HCT116 (cell line): ENCODE measurements around the gene OCA2. TPM values are rescaled to one million over a fixed set of nuclear protein-coding genes. Genes with fewer than 3 reads are reported as not detected.

Source experiments
- ATAC-seq: fragments of 200-7000 bp; cut with Tn5 transposase; 2 replicates; pipeline ENCODE4 v1.9.1; 2020; ENCODE audit warnings: mild to moderate bottlenecking, moderate library complexity
- BruUV-seq: library from RNA; stranded (reverse); fragments of 400-500 nt; replicated peaks from 2 replicates; lab custom pipeline; 2021; lab: Mats Ljungman, UMichigan
- CTCF ChIA-PET: fragments of 300-600 bp; sonication (Branson Sonifier 250); formaldehyde crosslinking; loops from one replicate; lab custom pipeline; 2021; ENCODE audit warnings: antibody characterized with exemption; lab: Charles Lee
- POLR2A ChIA-PET: fragments of 300-600, 350-600 bp; sonication (Branson Sonifier 250); formaldehyde crosslinking; loops from one replicate; lab custom pipeline; 2021; ENCODE audit warnings: antibody characterized with exemption; lab: Charles Lee
- RAD21 ChIA-PET, 2 experiments: fragments of 300-600 bp; sonication (Branson Sonifier 250); formaldehyde crosslinking; loops; one replicate each; lab custom pipeline; 2023; ENCODE audit warnings: low total read pairs in 2 of 2; ENCODE audit not compliant: uncharacterized antibody in 2 of 2, unreplicated experiment in 2 of 2, low non-redundant PET in 1 of 2; lab: Charles Lee
- DNase-seq: peaks from one replicate; pipeline ENCODE4 v3.0.0-alpha.2; 2010; ENCODE audit warnings: low read depth, low spot score
- H2AFZ ChIP-seq: fragments of 200-600 bp; shearing (Covaris generic), sonication (generic); 2 replicates; pipeline ENCODE4 v1.6.1; 2017; ENCODE audit warnings: low read depth, mixed run types, mixed read lengths, antibody characterized with exemption, low read length; ENCODE audit not compliant: poor library complexity, severe bottlenecking
- H3K27ac ChIP-seq: 2 replicates; pipeline ENCODE4 v1.5.1; 2012; ENCODE audit warnings: low read depth, low read length
- H3K27me3 ChIP-seq: fragments of 200-600 bp; sonication (generic); 2 replicates; pipeline ENCODE4 v1.6.1; 2016; ENCODE audit warnings: mixed run types, low read length, mixed read lengths; ENCODE audit not compliant: insufficient read depth
- H3K36me3 ChIP-seq, 2 experiments: fragments of 200-500 bp in 1 of 2; fragments of 200-600 bp in 1 of 2; sonication (Bioruptor generic) in 1 of 2; sonication (generic) in 1 of 2; 2 replicates each; pipeline versions ENCODE4 v1.5.1 to v1.6.1; 2014 to 2016; ENCODE audit warnings: low read length in 2 of 2, inconsistent platforms in 1 of 2, mixed read lengths in 1 of 2, mixed run types in 1 of 2; ENCODE audit not compliant: insufficient read depth in 2 of 2, control insufficient read depth in 1 of 2
- H3K4me1 ChIP-seq, 2 experiments: fragments of 200-600 bp in 1 of 2; sonication (generic) in 1 of 2; 2 replicates each; pipeline versions ENCODE4 v1.5.1 to v1.6.1; 2012 to 2017; ENCODE audit warnings: low read length in 2 of 2, inconsistent platforms in 1 of 2, mild to moderate bottlenecking in 1 of 2, mixed read lengths in 1 of 2, mixed run types in 1 of 2, moderate library complexity in 1 of 2; ENCODE audit not compliant: insufficient read depth in 2 of 2, control insufficient read depth in 1 of 2
- H3K4me2 ChIP-seq: fragments of 200-600 bp; sonication (generic); 2 replicates; pipeline ENCODE4 v1.6.1; 2017; ENCODE audit warnings: mixed run types, low read length, mixed read lengths
- H3K4me3 ChIP-seq, 2 experiments: fragments of 200-600 bp in 1 of 2; sonication (generic) in 1 of 2; replicated peaks in 1 of 2; 2 replicates each; pipeline ENCODE4 v1.5.1; 2011 to 2016; ENCODE audit warnings: low read length in 2 of 2, control low read depth in 1 of 2, low read depth in 1 of 2, mild to moderate bottlenecking in 1 of 2, mixed read lengths in 1 of 2, mixed run types in 1 of 2
- H3K79me2 ChIP-seq: fragments of 200-600 bp; sonication (generic); 2 replicates; pipeline ENCODE4 v1.6.1; 2017; ENCODE audit warnings: mild to moderate bottlenecking, mixed run types, low read length, moderate library complexity, mixed read lengths; ENCODE audit not compliant: insufficient read depth
- H3K9ac ChIP-seq: fragments of 200-600 bp; sonication (generic); 2 replicates; pipeline ENCODE4 v1.6.1; 2016; ENCODE audit warnings: low read length, mixed read lengths
- H3K9me2 ChIP-seq: fragments of 200-600 bp; sonication (generic), shearing (Covaris generic); 2 replicates; pipeline ENCODE4 v1.6.1; 2017; ENCODE audit warnings: mixed run types, mild to moderate bottlenecking, moderate library complexity; ENCODE audit not compliant: insufficient read depth
- H3K9me3 ChIP-seq, 2 experiments: fragments of 200-500 bp in 1 of 2; fragments of 200-600 bp in 1 of 2; sonication (Bioruptor generic) in 1 of 2; sonication (generic) in 1 of 2; 2 replicates each; pipeline ENCODE4 v1.6.1; 2014 to 2017; ENCODE audit warnings: low read length in 2 of 2, mixed read lengths in 2 of 2, inconsistent platforms in 1 of 2, low read depth in 1 of 2, mild to moderate bottlenecking in 1 of 2, mixed run types in 1 of 2, moderate library complexity in 1 of 2; ENCODE audit not compliant: control insufficient read depth in 1 of 2, insufficient read depth in 1 of 2
- H4K20me1 ChIP-seq: fragments of 200-600 bp; sonication (generic), shearing (Covaris generic); 2 replicates; pipeline ENCODE4 v1.6.1; 2017; ENCODE audit warnings: mixed run types, mild to moderate bottlenecking, moderate library complexity; ENCODE audit not compliant: insufficient read depth
- ATF3 ChIP-seq: IDR thresholded peaks from 2 replicates; pipeline ENCODE4 v1.6.1; 2012
- EZH2 ChIP-seq: fragments of 200-600 bp; sonication (generic); IDR thresholded peaks from 2 replicates; pipeline ENCODE4 v1.6.1; 2017; ENCODE audit warnings: antibody characterized with exemption, mixed run types
- FOSL1 ChIP-seq: IDR thresholded peaks from 2 replicates; pipeline ENCODE4 v1.6.1; 2012; ENCODE audit warnings: low read depth
- POLR2AphosphoS5 ChIP-seq: IDR thresholded peaks from 2 replicates; pipeline ENCODE4 v1.6.1; 2011; ENCODE audit warnings: mild to moderate bottlenecking, low read depth, low read length, moderate library complexity
- REST ChIP-seq: IDR thresholded peaks from 2 replicates; pipeline ENCODE4 v1.6.1; 2012; ENCODE audit warnings: low read depth
- SIN3A ChIP-seq: IDR thresholded peaks from 2 replicates; pipeline ENCODE4 v1.6.1; 2012; ENCODE audit warnings: low read depth
- TCF7L2 ChIP-seq: IDR thresholded peaks from 2 replicates; pipeline ENCODE4 v1.7.0; 2011; ENCODE audit warnings: borderline replicate concordance, inconsistent platforms; ENCODE audit not compliant: insufficient read depth, insufficient read length; ENCODE audit errors: extremely low read depth
- ZNF274 ChIP-seq: fragments of 200-500 bp; sonication (Bioruptor generic); IDR thresholded peaks from 2 replicates; pipeline ENCODE4 v1.6.1; 2014; ENCODE audit warnings: mild to moderate bottlenecking, low read depth, low read length, inconsistent platforms
- intact Hi-C: fragments of 100-400 bp; cut with micrococcal nuclease; formaldehyde crosslinking; loops from 2 replicates; pipeline ENCODE4 v1.10.0; 2022
- total RNA-seq: library from RNA; stranded (reverse); gene quantifications from one replicate; pipeline ENCODE4 v1.2.1, GENCODE V29; 2021; ENCODE audit not compliant: unreplicated experiment

OCA2 gene
- total RNA-seq, 1 experiment from 2014 or later = not detected

- RAD21 ChIA-PET = no interaction called here
- ATAC-seq = no peak
- H3K9me2 ChIP-seq = no peaks in the 10 kb centered on the region
Observed at GRCh38 chr15:27989838-27990237, 109.3 kb downstream of the OCA2 start.

GRCh38 chr15:27989427-27989826 is 109.7 kb downstream of the OCA2 start:
- ATAC-seq (no peak), DNase-seq (no peak)
- intact Hi-C loops = no loop called here
- Histone ChIP-seq H3K27me3 (no peaks in the 10 kb centered on the region), H3K79me2 (no peaks in the 10 kb centered on the region), H3K9ac (no peak overlapping the region), H2AFZ (no peak overlapping the region), H4K20me1 (no peaks in the 10 kb centered on the region), H3K9me3 (peaks cover 0 to 15% of the 10 kb centered on the region in 2 experiments; a peak in 1 of 4 replicates), H3K4me2 (no peak overlapping the region), H3K4me3 (no peak overlapping the region), H3K9me2 (no peaks in the 10 kb centered on the region), H3K4me1 (no peaks in the 10 kb centered on the region), H3K36me3 (no peaks in the 10 kb centered on the region), H3K27ac (no peak overlapping the region)
- BruUV-seq = no TSS peak
- POLR2A ChIA-PET = no interaction called here
- RAD21 ChIA-PET = no interaction called here
- TF ChIP-seq REST (no peak), FOSL1 (no peak)
- CTCF ChIA-PET = no interaction called here

More at GRCh38 chr15:27989838-27990237, 109.3 kb downstream of the OCA2 start:
- H3K27ac ChIP-seq = no peak overlapping the region
- H3K36me3 ChIP-seq = no peaks in the 10 kb centered on the region
- no peak overlapping the region for H3K9ac ChIP-seq
- peaks cover 0 to 13% of the 10 kb centered on the region in 2 experiments; a peak in 1 of 4 replicates for H3K9me3 ChIP-seq
- H3K79me2 ChIP-seq = no peaks in the 10 kb centered on the region
- intact Hi-C loops = no loop called here
- H4K20me1 ChIP-seq = no peaks in the 10 kb centered on the region
- H3K27me3 ChIP-seq = no peaks in the 10 kb centered on the region
- H2AFZ ChIP-seq = no peak overlapping the region
- no peak overlapping the region for H3K4me3 ChIP-seq
- POLR2A ChIA-PET = no interaction called here
- H3K4me1 ChIP-seq = no peaks in the 10 kb centered on the region
- H3K4me2 ChIP-seq = no peak overlapping the region
- no peak for TF ChIP-seq ZNF274
- no peak for TF ChIP-seq SIN3A
- no peak for TF ChIP-seq POLR2AphosphoS5
- TF ChIP-seq EZH2 = no peak
- no peak for TF ChIP-seq TCF7L2
- TF ChIP-seq ATF3 = no peak
- no peak for DNase-seq
- no TSS peak for BruUV-seq
- CTCF ChIA-PET = no interaction called here
